Kidney tubule cell (primary cell): ENCODE measurements around the gene PTGFRN.

ENCODE experiments used
- DNase-seq: peaks from one replicate; pipeline ENCODE4 v3.0.0-alpha.2; 2018; ENCODE audit warnings: low spot score

PTGFRN gene

DNA sequence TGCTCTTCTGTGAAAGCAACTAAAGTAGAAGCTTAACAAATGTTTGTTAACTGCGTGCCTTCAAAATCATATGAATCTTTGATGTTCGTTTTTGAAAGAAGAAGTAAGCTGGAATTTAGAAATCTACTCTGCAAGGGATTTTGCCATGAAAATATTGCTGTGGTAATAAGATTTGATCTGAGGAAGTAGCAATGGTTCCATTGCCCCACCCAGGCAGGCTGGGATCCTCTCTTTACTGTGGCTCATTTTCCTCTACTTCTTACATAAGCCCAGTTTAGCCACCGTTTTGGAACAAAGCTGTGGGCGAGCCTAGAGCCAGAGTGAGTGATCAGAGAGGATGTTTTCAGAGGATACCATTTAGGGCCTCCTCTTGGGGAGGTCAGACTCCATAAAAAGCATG, 20.3 kb upstream of the PTGFRN start:
- DNase-seq, result no peak

DNA sequence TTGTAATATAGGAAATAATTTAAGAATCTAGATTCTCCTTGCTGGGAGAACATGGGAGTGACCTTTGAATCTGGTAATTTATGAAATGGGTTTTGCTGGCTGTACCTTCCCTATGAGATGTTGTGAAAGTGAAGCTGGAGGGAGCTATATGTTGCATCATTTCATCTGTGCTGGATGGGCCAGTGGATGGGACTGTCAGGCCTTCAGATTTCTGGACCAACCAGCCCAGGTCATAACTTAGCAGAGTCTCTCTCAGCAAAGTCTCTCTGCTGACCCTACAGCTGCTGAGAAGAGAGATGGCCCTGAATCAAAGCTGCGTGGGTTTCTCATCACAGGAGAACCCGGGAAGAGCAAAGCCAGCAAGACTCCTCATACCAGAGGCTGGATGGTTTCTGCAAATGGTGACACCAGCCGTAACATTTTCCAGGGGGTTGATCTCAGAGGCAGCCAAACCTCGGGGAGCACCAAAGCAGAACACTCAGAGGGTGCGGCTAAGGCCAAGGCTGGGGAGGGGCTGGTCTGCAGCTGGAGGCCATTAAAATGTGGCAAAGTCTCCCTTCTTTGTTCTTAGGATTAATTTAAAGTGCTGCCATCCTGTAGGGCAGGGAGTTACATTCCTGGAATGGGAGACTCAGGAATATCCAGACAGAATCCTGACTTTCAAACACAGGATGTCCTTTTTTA, 18.2 kb upstream of the PTGFRN start:
- no peak for DNase-seq

DNA sequence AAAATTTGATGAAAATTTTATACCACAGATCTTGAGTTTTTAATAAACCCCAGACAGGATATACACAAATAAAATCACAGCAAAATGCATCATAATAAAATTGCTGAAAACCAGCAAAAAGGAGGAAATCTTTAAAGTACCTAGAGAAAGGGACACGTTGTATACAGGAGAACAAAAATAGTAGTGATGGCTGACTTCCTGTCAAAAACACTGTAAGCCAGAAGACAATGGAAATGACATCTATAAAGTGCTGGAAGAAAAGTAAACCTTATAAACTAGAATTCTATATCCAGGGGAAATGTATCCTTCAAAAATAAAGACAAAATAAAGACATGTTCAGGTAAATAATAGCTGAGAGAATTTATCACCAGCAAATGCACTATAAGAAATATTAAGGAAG, 14.6 kb upstream of the PTGFRN start:
- DNase-seq, result no peak

DNA sequence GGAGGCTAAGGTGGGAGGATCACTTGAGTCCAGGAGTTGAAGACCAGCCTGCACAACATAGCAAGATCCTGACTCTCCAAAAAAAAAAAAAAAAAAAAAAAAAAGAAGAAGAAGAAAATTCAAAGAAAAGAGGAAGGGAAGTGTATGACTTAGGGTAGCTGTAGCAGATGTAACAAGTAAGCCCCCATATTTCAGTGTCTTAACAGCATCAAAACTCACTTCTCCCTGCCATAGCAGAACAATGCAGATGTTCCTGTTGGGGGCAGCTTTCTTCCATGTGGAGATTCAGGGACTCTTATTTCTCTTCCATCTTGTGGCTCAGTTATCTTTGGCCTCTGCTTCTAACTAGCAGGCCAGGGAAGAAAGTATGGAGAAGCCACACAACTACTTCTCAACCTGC, 10.2 kb upstream of the PTGFRN start:
- DNase-seq, result no peak

DNA sequence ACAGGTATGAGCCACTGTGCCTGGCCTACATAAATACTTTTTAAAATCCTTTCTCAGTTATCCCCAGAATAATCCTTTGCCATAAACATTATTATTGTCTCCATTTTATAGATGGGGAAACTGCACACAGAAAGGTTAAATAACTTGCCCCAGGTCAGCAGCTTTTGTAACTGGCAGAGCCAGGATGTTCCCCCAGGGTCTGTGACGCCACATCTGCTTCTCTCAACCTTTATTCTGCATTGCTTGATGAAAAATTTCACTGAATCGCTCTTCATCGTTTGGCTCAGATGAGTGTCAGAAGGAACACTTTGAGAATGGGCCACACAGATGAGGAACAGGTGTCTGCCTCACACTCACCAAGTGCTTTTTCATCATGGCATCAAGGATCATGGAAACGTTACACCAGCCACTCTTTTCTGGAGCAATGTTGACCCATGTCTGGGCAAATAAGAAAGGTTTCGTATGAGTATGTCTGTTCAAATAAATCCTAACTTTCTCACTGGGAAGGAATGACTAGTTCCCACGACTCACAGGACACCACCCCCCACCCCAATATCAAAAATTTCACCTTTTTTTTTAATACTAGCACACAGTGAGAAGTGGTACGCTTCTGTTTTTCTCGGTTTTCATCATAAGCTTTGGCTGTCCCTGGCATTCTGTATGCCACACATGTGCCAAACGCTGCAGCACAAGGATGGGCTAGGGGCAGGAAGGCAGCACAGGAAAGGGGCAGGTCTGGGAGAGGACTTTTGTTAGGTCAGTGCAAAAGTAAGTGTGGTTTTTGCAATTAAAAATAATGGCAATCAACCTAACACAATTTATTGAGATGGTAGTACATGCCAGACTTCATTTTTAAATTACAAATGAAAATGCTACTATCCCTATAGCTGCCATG, 9.0 kb upstream of the PTGFRN start:
- DNase-seq, result no peak

DNA sequence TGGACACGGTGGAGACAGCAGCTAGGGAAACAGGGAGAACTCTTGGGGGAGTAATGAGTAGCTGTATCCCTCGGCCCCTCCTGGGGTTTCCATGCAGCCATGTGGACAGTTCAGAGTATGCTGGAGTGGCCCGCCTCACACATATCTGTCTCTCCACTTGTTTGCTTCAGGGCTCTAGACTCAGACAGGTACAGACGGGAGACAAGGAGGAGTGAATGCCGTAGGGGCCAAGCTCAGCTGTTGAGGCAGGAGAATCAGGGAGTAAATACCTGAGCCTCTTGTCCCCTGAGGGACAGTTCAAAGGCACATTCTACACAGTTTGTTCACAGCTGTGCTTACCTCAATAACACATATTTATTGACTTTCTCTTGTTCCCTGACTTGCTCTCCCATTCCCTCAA, 7.7 kb upstream of the PTGFRN start:
- no peak for DNase-seq

DNA sequence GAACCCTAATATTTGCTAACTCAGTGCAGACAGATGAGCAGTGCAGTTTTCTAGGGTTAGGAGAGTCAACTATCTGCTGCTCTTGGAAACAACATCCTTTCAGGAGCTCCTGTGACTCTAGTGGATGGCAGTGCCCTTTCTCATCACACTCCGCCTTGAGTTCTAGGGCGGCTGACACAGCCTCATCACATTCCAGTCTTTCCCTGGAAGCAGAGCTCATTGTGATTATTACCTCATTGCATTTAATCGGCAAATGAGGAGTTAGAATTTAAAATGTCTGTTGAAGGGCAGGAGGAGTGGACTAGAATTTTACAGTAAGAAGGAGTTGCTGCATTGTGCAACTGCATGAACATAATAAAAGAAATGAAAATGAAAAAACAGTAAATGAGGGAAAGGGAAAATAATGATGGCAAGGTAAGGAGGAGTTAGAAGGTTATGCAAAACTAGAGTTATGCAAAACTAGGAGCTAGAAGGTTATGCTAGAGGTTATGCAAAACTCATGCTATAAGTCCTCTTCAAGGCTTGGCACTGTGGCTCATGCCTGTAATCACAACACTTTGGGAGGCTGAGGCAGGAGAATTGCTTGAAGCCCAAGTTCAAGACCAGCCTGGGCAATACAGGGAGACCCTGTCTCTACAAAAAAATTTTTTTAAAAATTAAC, 6.9 kb upstream of the PTGFRN start:
- DNase-seq, result no peak

DNA sequence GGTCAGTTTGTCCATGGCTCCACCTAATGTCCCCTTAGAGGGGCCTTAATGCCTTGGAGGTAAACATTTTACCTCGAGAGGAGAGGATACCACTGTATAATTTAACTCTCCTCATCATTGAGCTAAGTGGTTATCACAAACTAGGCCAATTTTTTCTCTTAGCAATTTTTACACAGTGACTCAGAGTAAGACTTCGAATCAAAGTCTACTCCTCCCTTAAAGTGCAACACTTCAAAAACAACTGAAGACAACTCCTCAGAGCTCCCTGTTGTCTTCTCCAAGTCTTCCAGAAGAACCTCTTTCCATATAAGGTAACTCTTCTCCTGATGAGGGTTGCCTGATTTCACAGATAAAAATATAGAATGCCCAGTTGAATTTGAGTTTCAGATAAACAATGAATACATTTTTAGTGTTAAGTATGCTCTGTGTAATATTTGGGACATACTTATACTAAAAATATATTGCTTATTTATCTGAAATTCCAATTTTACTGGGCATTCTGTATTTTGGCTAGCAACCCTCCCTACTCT, 4.9 kb upstream of the PTGFRN start:
- no peak for DNase-seq

DNA sequence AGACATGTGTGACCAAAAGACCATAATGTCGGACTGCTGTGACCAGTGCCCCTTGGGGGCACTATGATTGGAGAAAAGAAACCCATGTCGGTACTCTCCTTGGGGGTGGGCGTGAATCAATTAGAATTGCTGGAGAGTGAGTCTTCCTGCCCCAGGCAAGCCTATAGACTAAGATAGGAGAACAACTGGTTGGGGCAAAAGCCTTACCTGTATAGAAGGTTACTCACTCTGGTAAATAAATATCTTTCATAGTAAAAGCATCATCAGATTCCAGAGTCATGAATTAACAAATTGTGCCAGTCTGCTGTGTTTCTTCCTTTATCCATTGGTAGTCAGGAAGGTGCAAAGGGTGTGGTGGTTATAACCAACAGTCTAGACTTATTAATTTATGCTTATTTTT, 2.9 kb upstream of the PTGFRN start:
- peak; percentile 62 for DNase-seq

DNA sequence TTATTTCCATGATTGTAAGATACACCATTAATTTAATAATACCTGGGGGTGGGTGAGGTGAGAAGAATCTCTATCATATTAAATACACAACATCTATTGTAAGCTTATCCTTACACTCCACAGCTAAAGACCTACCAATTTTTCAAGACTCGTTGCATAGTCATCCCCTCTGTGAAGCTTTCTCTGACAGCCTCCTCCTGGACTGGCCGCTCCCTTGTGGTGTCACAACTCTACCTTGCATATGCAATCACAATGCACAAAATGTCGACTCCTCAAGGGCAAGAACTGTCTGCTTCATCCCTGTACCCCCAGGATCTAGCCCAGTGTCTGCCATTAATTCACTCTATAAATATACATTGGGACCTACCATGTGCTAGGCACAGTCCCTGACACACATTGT, 2.4 kb upstream of the PTGFRN start:
- no peak for DNase-seq

DNA sequence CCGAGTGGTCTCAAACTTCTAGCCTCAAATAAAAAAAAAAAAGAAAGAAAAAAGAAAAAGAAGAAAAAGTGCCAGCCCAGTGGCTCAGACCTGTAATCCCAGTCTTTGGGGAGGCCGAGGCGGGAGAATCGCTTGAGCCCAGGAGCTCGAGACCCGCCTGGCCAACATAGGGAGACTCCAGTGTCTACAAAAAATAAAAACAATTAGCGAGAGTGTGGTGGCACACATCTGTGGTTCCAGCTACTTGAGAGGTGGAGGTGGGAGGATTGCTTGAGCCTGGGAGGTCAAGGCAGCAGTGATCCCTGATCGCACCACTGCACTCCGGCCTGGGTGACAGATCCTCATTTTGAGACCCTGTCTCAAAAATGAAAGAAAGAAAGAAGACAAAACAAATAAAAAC, 1.4 kb upstream of the PTGFRN start:
- DNase-seq, result no peak

DNA sequence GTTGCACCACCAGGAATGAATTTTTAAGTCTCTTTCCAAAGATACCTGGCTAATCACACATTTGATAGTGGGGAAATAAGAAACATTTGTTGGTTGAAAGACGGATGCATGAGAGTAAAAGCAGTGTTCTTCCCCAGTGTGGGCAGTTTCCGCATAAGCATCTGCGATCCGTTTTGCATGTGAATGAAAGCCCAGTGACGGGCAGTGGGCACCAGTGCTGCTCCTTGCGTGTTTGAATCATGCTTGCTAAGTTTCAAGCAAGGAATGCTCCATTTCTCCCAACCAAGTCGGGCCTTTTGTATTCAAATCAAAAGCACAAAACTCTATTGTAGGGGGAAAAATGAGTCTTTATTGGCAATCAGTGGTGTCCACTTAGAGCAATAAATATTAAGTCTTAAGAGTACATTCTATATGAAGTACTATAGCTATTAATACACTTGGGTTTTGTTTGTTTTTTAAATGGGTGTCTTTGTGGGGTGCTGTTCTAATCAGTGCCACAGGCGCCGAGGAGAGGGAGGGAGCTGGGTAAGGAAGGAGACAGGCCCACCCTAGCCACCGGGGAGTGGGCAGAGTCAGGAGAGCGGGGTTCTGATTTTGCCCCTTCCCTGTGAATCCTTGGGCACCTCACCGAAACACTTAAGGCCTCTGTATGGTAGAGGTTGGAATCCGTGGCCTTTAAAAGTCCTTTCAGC, 750 bp upstream of the PTGFRN start:
- DNase-seq, result no peak

DNA sequence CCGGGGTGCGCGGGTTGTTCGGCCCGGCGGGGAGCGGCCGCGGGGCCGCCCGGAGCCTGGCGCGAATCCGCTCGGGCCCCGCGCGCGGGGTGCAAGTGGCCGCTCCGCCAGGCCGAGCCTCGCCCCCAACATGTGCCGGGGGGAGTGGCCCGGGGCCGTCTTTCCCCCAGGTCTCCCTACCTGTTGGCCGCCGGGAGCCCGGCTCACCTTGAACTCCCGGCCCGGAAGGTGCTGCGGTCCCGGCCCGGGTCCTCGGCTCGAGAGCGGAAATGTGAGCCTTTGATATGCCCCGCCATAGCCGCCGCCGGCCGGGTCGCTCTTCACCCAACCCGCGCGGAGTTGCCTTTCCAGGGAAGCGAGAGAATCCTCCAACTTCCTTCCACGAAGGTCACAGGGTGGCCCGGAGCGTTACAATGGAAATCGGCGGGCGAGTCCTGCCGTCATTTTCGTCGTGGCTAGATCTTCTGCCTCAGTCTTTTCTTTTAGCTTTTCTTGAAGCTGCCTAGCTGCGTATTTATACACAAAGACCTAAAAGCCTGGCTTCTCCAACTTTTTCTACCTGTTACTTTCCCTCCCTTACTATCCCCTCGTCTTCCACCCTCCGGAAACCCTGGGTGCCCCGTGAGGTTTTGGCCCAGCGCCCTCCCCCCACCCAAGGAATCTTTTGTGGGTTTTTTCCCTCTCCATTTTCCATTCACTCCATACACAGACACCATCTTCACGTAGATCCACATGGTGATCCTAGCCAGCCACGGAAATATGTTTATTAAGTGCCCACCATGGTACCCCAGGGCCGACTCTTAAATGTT, 867 bp downstream of the PTGFRN start:
- DNase-seq, result peak; percentile 57

DNA sequence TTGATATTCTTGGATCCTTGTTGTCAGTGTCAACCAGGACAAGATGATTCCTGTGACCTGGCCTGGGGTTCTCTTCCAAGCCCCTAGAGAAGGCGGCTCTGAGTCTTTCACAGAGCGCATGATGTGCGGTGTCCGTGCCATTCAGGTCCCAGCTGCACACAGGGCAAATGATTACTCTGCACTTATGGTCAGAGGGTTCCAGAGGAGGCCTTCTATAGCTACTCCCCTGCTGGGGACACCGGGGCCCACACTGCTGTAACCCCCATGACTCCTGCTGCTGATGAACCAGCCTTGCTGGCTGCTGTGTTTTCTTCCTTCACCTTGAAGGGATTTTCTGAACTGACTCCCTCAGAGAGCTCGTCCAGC, 1.5 kb downstream of the PTGFRN start:
- no peak for DNase-seq

DNA sequence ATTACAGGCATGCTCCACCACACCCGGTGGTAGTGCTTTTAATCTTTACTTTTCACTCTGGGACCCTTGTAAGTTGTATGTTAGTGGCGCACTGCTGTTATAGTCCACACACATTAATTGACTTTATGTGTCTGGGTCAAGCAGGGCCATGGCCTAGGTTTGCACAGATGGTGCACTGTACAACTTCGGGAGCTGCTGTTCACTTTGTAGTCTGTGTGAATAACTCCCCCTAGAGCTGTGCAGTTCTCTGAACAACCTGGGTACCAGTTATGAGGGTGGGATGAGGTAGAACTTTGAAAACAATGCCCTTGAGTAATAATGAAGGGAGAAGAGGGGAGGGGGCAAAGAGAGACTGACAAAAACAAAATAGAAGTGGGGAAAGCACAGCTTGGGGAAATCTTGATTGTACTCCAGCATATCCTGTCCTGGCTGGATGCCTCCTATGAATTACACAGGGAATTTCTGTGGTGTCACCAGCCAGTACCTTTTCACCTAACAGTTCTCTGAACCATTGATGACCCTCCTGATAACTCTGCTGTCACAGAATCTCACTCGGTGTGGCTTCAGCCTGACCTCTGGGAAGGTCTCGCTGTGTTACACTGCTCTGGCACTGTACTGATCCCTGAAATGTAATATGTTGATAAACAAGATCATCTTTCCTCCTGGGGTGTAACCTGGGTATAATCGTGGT, 2.2 kb downstream of the PTGFRN start:
- DNase-seq, result no peak

DNA sequence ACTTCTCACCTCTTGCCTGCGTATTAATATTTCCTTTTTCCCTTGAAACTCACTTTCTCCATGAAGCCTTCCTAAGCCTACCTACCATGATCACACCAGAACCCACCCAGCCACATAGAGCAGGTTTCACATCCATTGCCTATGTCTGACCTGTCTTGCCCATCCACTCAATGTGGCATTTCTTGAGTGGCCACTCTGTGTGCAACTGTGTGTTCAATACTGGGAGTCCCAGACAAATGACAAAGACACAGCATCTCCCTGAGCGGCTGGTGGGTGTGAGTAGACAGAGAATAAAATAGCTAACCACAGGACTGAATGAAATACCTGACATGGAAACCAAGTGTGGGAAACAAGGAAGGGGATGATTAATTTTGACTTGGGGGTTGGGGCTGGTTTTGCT, 3.1 kb downstream of the PTGFRN start:
- peak; percentile 38 for DNase-seq

DNA sequence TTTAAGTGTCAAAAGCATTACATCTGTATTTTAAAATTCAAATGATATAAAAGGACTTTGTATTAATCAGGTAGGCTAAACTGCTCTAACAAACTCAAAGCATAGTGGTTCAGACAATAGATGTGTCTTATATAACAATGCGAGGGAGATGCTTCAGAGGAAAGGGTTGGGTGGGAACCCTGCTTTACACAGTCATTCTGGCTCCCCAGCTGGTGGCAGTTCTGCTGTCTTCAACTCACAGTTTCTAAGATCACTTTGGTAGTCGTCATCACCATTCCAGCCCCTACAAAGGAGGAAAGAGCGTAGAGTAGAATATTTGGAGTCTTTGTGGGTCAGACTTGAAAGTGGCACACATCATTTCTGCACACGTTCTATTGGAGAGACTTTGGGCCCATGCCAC, 4.2 kb downstream of the PTGFRN start:
- no peak for DNase-seq

DNA sequence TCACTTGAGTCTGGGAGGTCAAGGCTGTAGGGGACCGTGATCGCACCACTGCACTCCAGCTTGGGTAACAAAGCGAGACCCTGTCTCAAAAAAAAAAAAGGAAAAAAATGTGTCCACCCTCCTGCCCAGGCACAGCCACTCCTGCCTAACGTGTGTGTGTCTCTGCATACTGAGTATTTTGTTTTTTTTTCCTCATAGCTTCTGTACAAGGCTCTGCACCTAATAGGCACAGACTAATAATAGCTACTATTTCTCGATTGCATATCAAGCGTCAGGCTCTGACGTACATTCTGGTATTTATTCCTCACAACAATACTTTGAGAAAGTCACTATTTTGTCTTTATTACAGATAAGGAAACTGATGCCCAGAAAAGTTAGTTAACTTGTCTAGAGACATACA, 5.0 kb downstream of the PTGFRN start:
- DNase-seq, result no peak

DNA sequence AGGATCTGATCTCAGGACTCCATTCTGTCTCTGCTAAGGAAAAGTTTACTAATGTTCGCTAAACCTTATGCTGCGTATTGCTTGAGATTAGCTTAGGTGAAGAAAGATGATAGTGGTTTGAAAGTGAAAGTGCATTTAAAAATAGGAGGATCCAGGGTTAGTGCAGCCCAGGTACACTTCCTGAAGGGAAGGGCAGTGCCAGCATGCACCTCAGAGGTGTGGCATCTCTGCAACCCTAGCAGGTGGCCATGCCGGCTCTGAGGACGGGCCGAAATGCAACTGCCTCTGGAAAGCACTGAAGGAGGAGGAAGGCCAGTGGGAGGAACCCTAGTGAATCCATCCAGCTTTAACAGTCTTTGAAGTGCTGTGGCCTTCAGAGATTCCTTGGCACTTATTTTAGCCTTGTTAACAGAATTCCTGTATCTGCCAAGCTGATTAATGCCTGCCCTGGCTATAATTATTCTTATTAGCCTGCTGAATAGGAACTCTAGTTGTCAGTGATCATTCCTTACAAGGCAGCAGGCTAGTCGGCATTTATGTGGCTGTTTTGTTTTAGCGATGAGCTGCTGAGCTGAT, 5.5 kb downstream of the PTGFRN start:
- peak; percentile 40 for DNase-seq

DNA sequence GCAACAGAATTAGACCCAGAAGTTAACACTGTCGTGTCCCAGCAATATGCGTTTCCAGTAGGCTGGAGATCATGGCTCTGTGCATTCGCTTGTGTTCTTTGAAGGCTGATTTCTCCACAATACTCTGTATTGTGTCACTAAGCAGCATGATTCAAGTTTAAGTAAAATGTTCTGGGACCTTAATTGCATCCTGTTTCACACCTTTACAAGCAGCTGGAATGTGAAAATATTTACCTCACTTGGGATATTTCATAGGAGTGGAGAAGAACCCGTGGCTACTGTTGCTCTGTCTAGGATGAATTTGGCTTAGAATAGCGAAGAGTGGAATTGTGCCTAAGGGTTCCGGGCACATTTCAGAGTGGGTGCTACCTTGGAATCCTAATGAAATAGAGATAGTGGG, 6.3 kb downstream of the PTGFRN start:
- peak; percentile 64 for DNase-seq
